HCT116 (cell line): ENCODE data around the gene SP3. TPM values are rescaled to one million over a fixed set of nuclear protein-coding genes. Genes with fewer than 3 reads are reported as not detected.

Experiments used
- ATAC-seq: fragments of 200-7000 bp; cut with Tn5 transposase; 2 replicates; pipeline ENCODE4 v1.9.1; 2020; ENCODE audit warnings: mild to moderate bottlenecking, moderate library complexity
- BruUV-seq: library from RNA; stranded (reverse); fragments of 400-500 nt; replicated peaks from 2 replicates; lab custom pipeline; 2021; lab: Mats Ljungman, UMichigan
- CTCF ChIA-PET: fragments of 300-600 bp; sonication (Branson Sonifier 250); formaldehyde crosslinking; loops from one replicate; lab custom pipeline; 2021; ENCODE audit warnings: antibody characterized with exemption; lab: Charles Lee
- POLR2A ChIA-PET: fragments of 300-600, 350-600 bp; sonication (Branson Sonifier 250); formaldehyde crosslinking; loops from one replicate; lab custom pipeline; 2021; ENCODE audit warnings: antibody characterized with exemption; lab: Charles Lee
- RAD21 ChIA-PET, 2 experiments: fragments of 300-600 bp; sonication (Branson Sonifier 250); formaldehyde crosslinking; loops; one replicate each; lab custom pipeline; 2023; ENCODE audit warnings: low total read pairs in 2 of 2; ENCODE audit not compliant: uncharacterized antibody in 2 of 2, unreplicated experiment in 2 of 2, low non-redundant PET in 1 of 2; lab: Charles Lee
- DNase-seq: peaks from one replicate; pipeline ENCODE4 v3.0.0-alpha.2; 2010; ENCODE audit warnings: low read depth, low spot score
- H2AFZ ChIP-seq: fragments of 200-600 bp; shearing (Covaris generic), sonication (generic); 2 replicates; pipeline ENCODE4 v1.6.1; 2017; ENCODE audit warnings: low read depth, mixed run types, mixed read lengths, antibody characterized with exemption, low read length; ENCODE audit not compliant: poor library complexity, severe bottlenecking
- H3K27ac ChIP-seq: 2 replicates; pipeline ENCODE4 v1.5.1; 2012; ENCODE audit warnings: low read depth, low read length
- H3K27me3 ChIP-seq: fragments of 200-600 bp; sonication (generic); 2 replicates; pipeline ENCODE4 v1.6.1; 2016; ENCODE audit warnings: mixed run types, low read length, mixed read lengths; ENCODE audit not compliant: insufficient read depth
- H3K36me3 ChIP-seq, 2 experiments: fragments of 200-500 bp in 1 of 2; fragments of 200-600 bp in 1 of 2; sonication (Bioruptor generic) in 1 of 2; sonication (generic) in 1 of 2; 2 replicates each; pipeline versions ENCODE4 v1.5.1 to v1.6.1; 2014 to 2016; ENCODE audit warnings: low read length in 2 of 2, inconsistent platforms in 1 of 2, mixed read lengths in 1 of 2, mixed run types in 1 of 2; ENCODE audit not compliant: insufficient read depth in 2 of 2, control insufficient read depth in 1 of 2
- H3K4me1 ChIP-seq, 2 experiments: fragments of 200-600 bp in 1 of 2; sonication (generic) in 1 of 2; 2 replicates each; pipeline versions ENCODE4 v1.5.1 to v1.6.1; 2012 to 2017; ENCODE audit warnings: low read length in 2 of 2, inconsistent platforms in 1 of 2, mild to moderate bottlenecking in 1 of 2, mixed read lengths in 1 of 2, mixed run types in 1 of 2, moderate library complexity in 1 of 2; ENCODE audit not compliant: insufficient read depth in 2 of 2, control insufficient read depth in 1 of 2
- H3K4me2 ChIP-seq: fragments of 200-600 bp; sonication (generic); 2 replicates; pipeline ENCODE4 v1.6.1; 2017; ENCODE audit warnings: mixed run types, low read length, mixed read lengths
- H3K4me3 ChIP-seq, 2 experiments: fragments of 200-600 bp in 1 of 2; sonication (generic) in 1 of 2; replicated peaks in 1 of 2; 2 replicates each; pipeline ENCODE4 v1.5.1; 2011 to 2016; ENCODE audit warnings: low read length in 2 of 2, control low read depth in 1 of 2, low read depth in 1 of 2, mild to moderate bottlenecking in 1 of 2, mixed read lengths in 1 of 2, mixed run types in 1 of 2
- H3K79me2 ChIP-seq: fragments of 200-600 bp; sonication (generic); 2 replicates; pipeline ENCODE4 v1.6.1; 2017; ENCODE audit warnings: mild to moderate bottlenecking, mixed run types, low read length, moderate library complexity, mixed read lengths; ENCODE audit not compliant: insufficient read depth
- H3K9ac ChIP-seq: fragments of 200-600 bp; sonication (generic); 2 replicates; pipeline ENCODE4 v1.6.1; 2016; ENCODE audit warnings: low read length, mixed read lengths
- H3K9me2 ChIP-seq: fragments of 200-600 bp; sonication (generic), shearing (Covaris generic); 2 replicates; pipeline ENCODE4 v1.6.1; 2017; ENCODE audit warnings: mixed run types, mild to moderate bottlenecking, moderate library complexity; ENCODE audit not compliant: insufficient read depth
- H3K9me3 ChIP-seq, 2 experiments: fragments of 200-500 bp in 1 of 2; fragments of 200-600 bp in 1 of 2; sonication (Bioruptor generic) in 1 of 2; sonication (generic) in 1 of 2; 2 replicates each; pipeline ENCODE4 v1.6.1; 2014 to 2017; ENCODE audit warnings: low read length in 2 of 2, mixed read lengths in 2 of 2, inconsistent platforms in 1 of 2, low read depth in 1 of 2, mild to moderate bottlenecking in 1 of 2, mixed run types in 1 of 2, moderate library complexity in 1 of 2; ENCODE audit not compliant: control insufficient read depth in 1 of 2, insufficient read depth in 1 of 2
- H4K20me1 ChIP-seq: fragments of 200-600 bp; sonication (generic), shearing (Covaris generic); 2 replicates; pipeline ENCODE4 v1.6.1; 2017; ENCODE audit warnings: mixed run types, mild to moderate bottlenecking, moderate library complexity; ENCODE audit not compliant: insufficient read depth
- EGR1 ChIP-seq: IDR thresholded peaks from 2 replicates; pipeline ENCODE4 v1.6.1; 2012; ENCODE audit warnings: low read depth
- ELF1 ChIP-seq: IDR thresholded peaks from 2 replicates; pipeline ENCODE4 v1.6.1; 2012; ENCODE audit warnings: low read depth, borderline replicate concordance
- EZH2 ChIP-seq: fragments of 200-600 bp; sonication (generic); IDR thresholded peaks from 2 replicates; pipeline ENCODE4 v1.6.1; 2017; ENCODE audit warnings: antibody characterized with exemption, mixed run types
- EZH2phosphoT487 ChIP-seq: fragments of 200-600 bp; IDR thresholded peaks from 2 replicates; pipeline ENCODE4 v1.6.1; 2018; ENCODE audit warnings: antibody characterized with exemption, borderline replicate concordance
- JUND ChIP-seq: IDR thresholded peaks from 2 replicates; pipeline ENCODE4 v1.6.1; 2012
- POLR2A ChIP-seq: IDR thresholded peaks from 2 replicates; pipeline ENCODE4 v1.7.0; 2011; ENCODE audit warnings: borderline replicate concordance; ENCODE audit not compliant: insufficient read depth, insufficient read length; ENCODE audit errors: extremely low read depth
- RAD21 ChIP-seq: IDR thresholded peaks from 2 replicates; pipeline ENCODE4 v1.6.1; 2012; ENCODE audit warnings: low read depth, mild to moderate bottlenecking
- TCF7L2 ChIP-seq: IDR thresholded peaks from 2 replicates; pipeline ENCODE4 v1.7.0; 2011; ENCODE audit warnings: borderline replicate concordance, inconsistent platforms; ENCODE audit not compliant: insufficient read depth, insufficient read length; ENCODE audit errors: extremely low read depth
- ZFX ChIP-seq: fragments of 450-650 bp; IDR thresholded peaks from 2 replicates; pipeline ENCODE4 v1.6.1; 2017
- ZNF274 ChIP-seq: fragments of 200-500 bp; sonication (Bioruptor generic); IDR thresholded peaks from 2 replicates; pipeline ENCODE4 v1.6.1; 2014; ENCODE audit warnings: mild to moderate bottlenecking, low read depth, low read length, inconsistent platforms
- intact Hi-C: fragments of 100-400 bp; cut with micrococcal nuclease; formaldehyde crosslinking; loops from 2 replicates; pipeline ENCODE4 v1.10.0; 2022
- total RNA-seq: library from RNA; stranded (reverse); gene quantifications from one replicate; pipeline ENCODE4 v1.2.1, GENCODE V29; 2021; ENCODE audit not compliant: unreplicated experiment
- TF ChIP-seq, protein P1 (sequence below): IDR thresholded peaks from 2 replicates; pipeline ENCODE4 v1.6.1; 2012; ENCODE audit warnings: low read depth
- TF ChIP-seq, protein P2 (sequence below): IDR thresholded peaks from 2 replicates; pipeline ENCODE4 v1.6.1; 2012

SP3 gene
- total RNA-seq, 1 experiment from 2014 or later, result 98.0 TPM

DNA sequence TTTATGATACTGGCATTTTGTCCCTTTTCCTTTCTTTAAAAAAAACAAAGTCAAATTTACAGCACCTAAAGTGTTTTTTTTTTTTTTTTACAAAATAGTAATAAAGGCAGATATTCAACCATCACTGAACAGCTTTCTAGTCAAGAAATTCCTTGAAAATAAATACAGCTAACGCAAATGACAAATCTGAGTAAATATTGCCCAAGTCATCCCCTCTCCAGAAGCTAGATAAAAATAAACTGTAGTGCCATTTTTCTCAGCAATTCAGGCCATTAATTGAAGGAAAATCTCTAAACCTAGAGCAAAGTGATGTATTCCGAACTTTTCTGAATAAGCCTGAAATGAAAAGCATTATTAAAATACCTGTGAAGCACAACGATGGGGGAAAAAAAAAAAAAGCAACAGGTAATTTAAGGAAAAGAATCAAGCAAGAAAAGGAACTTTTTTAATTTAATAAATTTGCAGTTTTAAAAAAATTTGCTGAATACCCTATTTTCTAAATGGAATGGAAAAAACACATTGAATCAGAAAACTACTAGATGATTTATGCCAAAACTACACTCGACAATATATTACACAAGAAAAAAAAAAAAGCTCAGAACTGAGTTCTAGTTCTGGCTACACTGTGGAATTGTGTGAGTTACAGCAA, 6.9 kb downstream of the SP3 start:
- no peak for DNase-seq
- Histone ChIP-seq H3K9me3 (no peaks in the 10 kb centered on the region), H4K20me1 (peaks cover 20% of the 10 kb centered on the region; the same call in 1 of the 2 replicates), H3K9ac (no peak overlapping the region), H3K79me2 (peaks cover 100% of the 10 kb centered on the region), H3K36me3 (peaks cover 20 to 27% of the 10 kb centered on the region in 2 experiments), H3K4me2 (no peak overlapping the region), H3K27me3 (no peaks in the 10 kb centered on the region), H3K4me3 (no peak overlapping the region), H3K4me1 (peaks cover 14 to 24% of the 10 kb centered on the region in 2 experiments; a peak in 3 of 4 replicates), H3K27ac (no peak overlapping the region), H3K9me2 (no peaks in the 10 kb centered on the region), H2AFZ (no peak overlapping the region)
- POLR2A ChIA-PET, result no interaction called here
- no peak for ATAC-seq
- RAD21 ChIA-PET, result interaction anchor here in 1 of 2 experiments (0.7 kb wide), 1 partner anchor 83 kb away, joined by 3 read pairs; no protein-coding TSS in a partner anchor
- CTCF ChIA-PET, result no interaction called here
- TF ChIP-seq TCF7L2, result no peak
- no peak for TF ChIP-seq ZFX
- no peak for TF ChIP-seq ZNF274
- TF ChIP-seq, protein P1, sequence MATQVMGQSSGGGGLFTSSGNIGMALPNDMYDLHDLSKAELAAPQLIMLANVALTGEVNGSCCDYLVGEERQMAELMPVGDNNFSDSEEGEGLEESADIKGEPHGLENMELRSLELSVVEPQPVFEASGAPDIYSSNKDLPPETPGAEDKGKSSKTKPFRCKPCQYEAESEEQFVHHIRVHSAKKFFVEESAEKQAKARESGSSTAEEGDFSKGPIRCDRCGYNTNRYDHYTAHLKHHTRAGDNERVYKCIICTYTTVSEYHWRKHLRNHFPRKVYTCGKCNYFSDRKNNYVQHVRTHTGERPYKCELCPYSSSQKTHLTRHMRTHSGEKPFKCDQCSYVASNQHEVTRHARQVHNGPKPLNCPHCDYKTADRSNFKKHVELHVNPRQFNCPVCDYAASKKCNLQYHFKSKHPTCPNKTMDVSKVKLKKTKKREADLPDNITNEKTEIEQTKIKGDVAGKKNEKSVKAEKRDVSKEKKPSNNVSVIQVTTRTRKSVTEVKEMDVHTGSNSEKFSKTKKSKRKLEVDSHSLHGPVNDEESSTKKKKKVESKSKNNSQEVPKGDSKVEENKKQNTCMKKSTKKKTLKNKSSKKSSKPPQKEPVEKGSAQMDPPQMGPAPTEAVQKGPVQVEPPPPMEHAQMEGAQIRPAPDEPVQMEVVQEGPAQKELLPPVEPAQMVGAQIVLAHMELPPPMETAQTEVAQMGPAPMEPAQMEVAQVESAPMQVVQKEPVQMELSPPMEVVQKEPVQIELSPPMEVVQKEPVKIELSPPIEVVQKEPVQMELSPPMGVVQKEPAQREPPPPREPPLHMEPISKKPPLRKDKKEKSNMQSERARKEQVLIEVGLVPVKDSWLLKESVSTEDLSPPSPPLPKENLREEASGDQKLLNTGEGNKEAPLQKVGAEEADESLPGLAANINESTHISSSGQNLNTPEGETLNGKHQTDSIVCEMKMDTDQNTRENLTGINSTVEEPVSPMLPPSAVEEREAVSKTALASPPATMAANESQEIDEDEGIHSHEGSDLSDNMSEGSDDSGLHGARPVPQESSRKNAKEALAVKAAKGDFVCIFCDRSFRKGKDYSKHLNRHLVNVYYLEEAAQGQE, result no peak
- no peak for TF ChIP-seq ELF1
- no peak for TF ChIP-seq EGR1
- no peak for TF ChIP-seq POLR2A
- TF ChIP-seq RAD21, result no peak
- no peak for TF ChIP-seq JUND
- TF ChIP-seq EZH2phosphoT487, result no peak
- no peak for TF ChIP-seq EZH2
- TF ChIP-seq, protein P2, sequence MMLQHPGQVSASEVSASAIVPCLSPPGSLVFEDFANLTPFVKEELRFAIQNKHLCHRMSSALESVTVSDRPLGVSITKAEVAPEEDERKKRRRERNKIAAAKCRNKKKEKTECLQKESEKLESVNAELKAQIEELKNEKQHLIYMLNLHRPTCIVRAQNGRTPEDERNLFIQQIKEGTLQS, result no peak
- BruUV-seq, result no TSS peak
- intact Hi-C loops, result no loop called here
